HG03095 (cell line): ENCODE measurements around the gene DNM3.

Experiments
- ATAC-seq: cut with Tn5 transposase; IDR thresholded peaks from one replicate; pipeline ENCODE4 v1.9.1; 2021; ENCODE audit warnings: moderate library complexity; ENCODE audit not compliant: unreplicated experiment

The DNM3 gene

GRCh38 chr1:172400722-172401105, 559.4 kb downstream of the DNM3 start:
- ATAC-seq = no peak

DNA sequence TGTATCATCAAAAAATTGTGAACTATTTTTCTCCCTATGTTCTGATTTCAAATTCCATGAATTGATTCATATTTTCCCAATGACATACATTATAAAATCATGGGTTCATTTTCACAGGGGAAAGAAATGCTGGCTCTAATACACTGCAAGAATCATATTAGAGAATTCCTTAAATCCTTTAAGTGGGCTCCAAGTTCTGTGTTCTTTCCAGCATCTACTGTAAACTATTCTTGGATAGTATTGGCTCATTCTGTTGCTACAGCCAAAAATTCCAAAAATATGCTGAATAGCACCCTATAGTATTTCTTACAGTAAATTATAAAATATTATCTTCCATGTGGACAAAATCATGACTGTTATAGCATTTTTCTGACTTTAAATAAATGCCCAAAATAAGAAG, 560.2 kb downstream of the DNM3 start:
- no peak for ATAC-seq

- no peak for ATAC-seq
Measured at GRCh38 chr1:172401892-172402291, 560.6 kb downstream of the DNM3 start.

GRCh38 chr1:172402878-172403569, 561.7 kb downstream of the DNM3 start:
- ATAC-seq = no peak

- ATAC-seq = no peak
Measured at GRCh38 chr1:172404121-172404520, 562.8 kb downstream of the DNM3 start.

GRCh38 chr1:172405912-172406311, 564.6 kb downstream of the DNM3 start:
- no peak for ATAC-seq

- ATAC-seq = no peak
Measured at GRCh38 chr1:172406968-172407367, 565.7 kb downstream of the DNM3 start.

DNA sequence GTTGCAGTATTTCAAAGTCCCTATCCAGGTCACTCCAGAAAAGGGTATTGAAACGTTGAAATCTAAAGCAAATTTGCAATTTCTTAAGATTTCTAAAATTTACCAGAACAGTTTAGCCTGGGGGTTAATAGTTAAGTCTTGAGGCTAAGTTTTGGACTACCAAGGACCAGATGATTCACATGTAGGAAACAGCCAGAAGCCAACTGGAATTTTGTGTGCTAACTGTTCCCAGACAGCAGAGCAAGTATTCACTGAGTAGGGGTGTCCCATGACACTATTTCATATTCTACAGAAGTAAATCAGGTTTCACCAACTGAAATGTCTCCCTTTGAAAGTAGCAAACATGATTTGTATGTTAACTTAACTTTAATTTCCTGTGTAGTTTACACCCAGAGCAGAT, 567.7 kb downstream of the DNM3 start:
- no peak for ATAC-seq

DNA sequence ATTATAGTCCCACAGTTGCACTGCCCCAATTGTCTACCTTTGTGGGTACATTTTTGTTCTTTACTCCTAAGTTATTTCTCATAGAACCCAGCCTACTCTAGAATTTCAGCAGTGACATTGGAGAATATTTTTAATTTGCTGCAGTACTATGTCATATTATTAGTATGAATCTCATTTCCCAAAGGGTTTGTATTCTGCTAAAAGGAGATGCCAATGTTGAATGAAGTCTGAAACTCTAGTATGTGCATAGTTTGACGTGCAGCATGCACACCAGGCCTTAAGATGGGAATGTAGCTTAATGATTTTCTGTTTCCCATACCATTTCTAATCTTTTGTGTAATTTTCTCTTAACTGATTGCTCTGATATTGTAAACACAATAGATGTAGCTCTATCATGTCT, 568.7 kb downstream of the DNM3 start:
- ATAC-seq = no peak

GRCh38 chr1:172411791-172412338, 570.6 kb downstream of the DNM3 start:
- no peak for ATAC-seq

GRCh38 chr1:172414331-172414730, 573.0 kb downstream of the DNM3 start:
- no peak for ATAC-seq

DNA sequence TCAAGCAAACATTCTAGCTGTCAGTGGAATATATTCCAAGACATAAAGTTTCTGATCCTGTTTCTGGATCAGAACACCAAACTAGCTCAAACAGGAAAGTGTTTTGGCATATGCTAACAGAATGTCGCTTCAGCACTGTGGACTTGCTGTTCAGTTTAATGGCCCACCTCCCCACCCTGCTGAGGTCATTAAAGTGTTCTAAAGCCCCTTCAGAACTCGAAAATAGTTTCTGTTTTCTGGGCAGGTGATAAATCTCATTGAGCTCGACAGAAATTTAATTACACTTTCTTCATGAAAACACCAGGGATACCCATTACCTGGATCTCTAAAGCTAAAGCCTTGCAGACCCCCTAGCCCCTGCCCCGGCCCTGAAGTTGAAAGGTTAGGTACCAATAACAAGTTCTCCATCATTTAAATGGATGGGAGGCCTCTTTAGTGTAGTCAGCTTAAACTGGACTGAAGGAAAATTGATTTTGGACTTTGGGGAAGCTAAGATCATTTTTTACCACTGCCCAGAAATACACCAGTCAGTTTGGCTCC, 575.3 kb downstream of the DNM3 start:
- no peak for ATAC-seq

GRCh38 chr1:172417557-172417956, 576.3 kb downstream of the DNM3 start:
- no peak for ATAC-seq

DNA sequence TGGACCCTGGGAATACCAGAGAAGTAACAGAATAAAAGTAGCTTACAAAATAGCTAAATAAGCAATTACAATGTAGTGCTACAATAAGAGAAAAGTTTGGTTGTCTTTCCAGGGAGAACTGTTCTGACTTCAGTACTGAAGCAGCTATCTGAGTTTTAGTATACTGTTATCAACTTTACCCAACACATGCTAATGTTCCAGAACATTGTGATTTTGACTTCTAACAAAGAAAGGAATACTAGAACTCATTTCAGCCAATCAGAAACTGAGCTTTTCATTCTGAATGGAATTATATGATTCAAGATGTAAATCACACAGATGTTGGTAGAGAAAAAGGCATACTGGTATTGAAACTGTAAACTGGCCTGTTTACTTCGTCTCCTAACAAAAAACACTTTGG, 579.1 kb downstream of the DNM3 start, which contains the start of gene C1orf105:
Gene C1orf105 (plus strand): TSS at position 301 of the 400 bp plus-strand sequence. CDS start 201 bp downstream, outside the sequence.
- ATAC-seq = no peak

- no peak for ATAC-seq
Measured at GRCh38 chr1:172421974-172422604, 580.8 kb downstream of the DNM3 start.

DNA sequence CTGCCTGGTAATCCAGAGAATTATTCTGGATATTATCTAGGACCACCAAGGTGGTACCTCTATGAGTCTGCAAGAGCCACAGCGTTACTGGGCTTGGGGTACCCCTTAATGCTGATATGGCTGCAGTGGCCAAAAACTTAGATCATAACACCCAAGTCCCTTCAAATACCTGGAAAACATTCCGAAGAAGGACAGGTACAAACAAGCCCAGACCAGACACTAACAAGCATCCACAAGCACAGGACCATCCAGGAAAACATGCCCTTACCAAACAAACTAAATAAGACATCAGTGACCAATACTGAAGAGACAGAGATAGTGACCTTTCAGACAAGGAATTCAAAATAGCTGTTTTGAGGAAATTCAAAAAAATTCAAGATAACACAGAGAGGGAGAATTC, 582.0 kb downstream of the DNM3 start:
- ATAC-seq = no peak

DNA sequence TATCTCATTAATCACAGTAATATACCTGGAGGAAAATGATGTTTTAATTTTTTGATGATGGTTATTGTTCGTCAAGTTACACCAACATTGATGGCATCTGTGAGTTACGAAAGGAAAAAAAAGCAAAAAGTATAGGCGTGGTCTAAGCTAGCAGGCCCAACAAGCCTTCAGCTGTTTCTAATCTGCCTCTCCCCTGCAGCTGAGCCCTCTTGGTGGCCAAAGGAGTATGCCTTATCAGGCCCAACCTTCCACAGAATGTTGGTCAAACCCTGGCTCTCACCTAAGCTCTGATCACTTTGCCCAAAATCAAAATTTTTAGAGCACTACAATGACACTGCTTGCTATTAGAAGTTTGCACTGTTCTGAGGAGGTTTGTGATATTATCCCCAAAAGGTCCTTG, 584.0 kb downstream of the DNM3 start:
- ATAC-seq = no peak

GRCh38 chr1:172427191-172427590, 585.9 kb downstream of the DNM3 start:
- ATAC-seq = no peak

- ATAC-seq = no peak
Measured at GRCh38 chr1:172429331-172430127, 588.2 kb downstream of the DNM3 start.

DNA sequence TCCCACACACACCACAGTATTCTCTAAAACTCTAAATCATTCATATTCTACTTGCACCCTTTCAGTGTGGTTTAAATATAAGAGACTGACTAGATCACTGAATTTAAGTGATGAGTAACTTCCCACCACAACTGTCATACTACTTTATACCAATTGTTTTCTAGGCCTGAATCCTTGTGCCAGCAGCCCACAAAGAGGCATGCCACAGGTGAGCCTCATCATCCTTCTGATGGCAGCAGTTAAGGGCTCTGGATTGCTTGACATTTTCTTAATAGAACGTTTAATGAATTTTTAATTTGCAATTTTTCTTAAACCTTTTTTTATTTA, 588.8 kb downstream of the DNM3 start:
- ATAC-seq = no peak

GRCh38 chr1:172431204-172431603, 589.9 kb downstream of the DNM3 start:
- no peak for ATAC-seq
